OCI-LY7 (cell line): ENCODE measurements around the gene IVNS1ABP.

Experiments
- CTCF ChIP-seq: fragments of 200-600 bp; sonication (generic); conservative IDR thresholded peaks from 2 replicates; pipeline ENCODE4 v1.5.1; 2014; ENCODE audit warnings: mild to moderate bottlenecking, antibody characterized with exemption, low read length, moderate library complexity, mixed read lengths
- EZH2phosphoT487 ChIP-seq: fragments of 200-600 bp; sonication (generic); IDR thresholded peaks from 2 replicates; pipeline ENCODE4 v1.6.1; 2018; ENCODE audit warnings: low read depth, borderline replicate concordance, mild to moderate bottlenecking, mixed run types, antibody characterized with exemption, low read length, moderate library complexity, mixed read lengths

DNA sequence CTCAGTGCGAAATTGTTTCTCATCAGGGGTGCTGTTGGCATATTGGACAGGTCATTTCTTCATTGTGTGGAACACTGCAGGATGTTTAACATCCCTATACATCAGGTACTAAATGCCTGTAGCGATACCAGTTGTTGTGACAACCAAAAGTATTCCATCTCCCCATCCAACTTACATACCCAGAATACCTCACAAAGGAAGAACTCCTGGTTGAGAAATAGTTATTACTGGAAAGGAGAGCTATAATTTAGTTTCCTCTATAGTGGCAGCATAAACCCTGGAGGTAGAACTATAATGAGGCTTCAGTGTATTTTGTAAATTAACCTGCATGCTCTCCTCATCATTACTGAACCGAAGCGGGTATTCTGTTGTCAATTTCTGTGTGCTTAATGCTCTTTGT lies 45.1 kb downstream of the IVNS1ABP start:
- TF ChIP-seq CTCF (no peak), EZH2phosphoT487 (no peak)
